ENCODE data around the gene SUCLG1. TPM values are rescaled to one million over a fixed set of nuclear protein-coding genes. Genes with fewer than 3 reads are reported as not detected.

SUCLG1 gene
- total RNA-seq, 1 donor from 2014 or later: 63.8 TPM

DNA sequence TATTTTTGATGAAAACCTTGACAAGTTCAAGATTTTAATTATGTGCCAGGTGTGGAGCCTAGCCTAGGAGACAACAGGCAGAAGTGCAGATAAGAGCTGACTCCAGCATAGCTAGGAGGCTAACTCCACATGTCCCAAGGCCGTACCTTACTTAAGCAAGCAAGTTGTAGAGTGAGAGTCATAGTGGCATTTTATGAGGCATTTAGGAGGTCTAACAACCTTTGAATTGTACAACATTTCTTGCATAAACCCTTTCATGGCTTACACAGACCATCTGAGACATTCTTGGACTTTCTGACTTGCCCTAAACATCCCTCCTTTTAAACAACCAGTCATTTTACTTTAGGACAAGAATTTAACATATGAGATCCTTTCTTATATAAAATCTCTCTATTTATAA, 8.3 kb upstream of the SUCLG1 start:
- Histone ChIP-seq H3K4me3 (no peak overlapping the region), H3K27me3 (no peaks in the 10 kb centered on the region), H3K36me3 (no peaks in the 10 kb centered on the region), H3K4me1 (peaks cover 2% of the 10 kb centered on the region), H3K9me3 (no peaks in the 10 kb centered on the region), H3K27ac (no peak overlapping the region)
- TF ChIP-seq, protein P1, sequence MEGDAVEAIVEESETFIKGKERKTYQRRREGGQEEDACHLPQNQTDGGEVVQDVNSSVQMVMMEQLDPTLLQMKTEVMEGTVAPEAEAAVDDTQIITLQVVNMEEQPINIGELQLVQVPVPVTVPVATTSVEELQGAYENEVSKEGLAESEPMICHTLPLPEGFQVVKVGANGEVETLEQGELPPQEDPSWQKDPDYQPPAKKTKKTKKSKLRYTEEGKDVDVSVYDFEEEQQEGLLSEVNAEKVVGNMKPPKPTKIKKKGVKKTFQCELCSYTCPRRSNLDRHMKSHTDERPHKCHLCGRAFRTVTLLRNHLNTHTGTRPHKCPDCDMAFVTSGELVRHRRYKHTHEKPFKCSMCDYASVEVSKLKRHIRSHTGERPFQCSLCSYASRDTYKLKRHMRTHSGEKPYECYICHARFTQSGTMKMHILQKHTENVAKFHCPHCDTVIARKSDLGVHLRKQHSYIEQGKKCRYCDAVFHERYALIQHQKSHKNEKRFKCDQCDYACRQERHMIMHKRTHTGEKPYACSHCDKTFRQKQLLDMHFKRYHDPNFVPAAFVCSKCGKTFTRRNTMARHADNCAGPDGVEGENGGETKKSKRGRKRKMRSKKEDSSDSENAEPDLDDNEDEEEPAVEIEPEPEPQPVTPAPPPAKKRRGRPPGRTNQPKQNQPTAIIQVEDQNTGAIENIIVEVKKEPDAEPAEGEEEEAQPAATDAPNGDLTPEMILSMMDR (IDR thresholded peaks at IDR 0.05): no peak
- TF ChIP-seq POLR2A (IDR thresholded peaks at IDR 0.05): no peak
- TF ChIP-seq POLR2AphosphoS5 (IDR thresholded peaks at IDR 0.05; ENCODE audit: insufficient read depth in 1 of 2, low read depth in 1 of 2): no peak
- DNase-seq (ENCODE audit: extremely low spot score in 2 of 2): no peak
- intact Hi-C loops (cut with DNase I): no loop called here

DNA sequence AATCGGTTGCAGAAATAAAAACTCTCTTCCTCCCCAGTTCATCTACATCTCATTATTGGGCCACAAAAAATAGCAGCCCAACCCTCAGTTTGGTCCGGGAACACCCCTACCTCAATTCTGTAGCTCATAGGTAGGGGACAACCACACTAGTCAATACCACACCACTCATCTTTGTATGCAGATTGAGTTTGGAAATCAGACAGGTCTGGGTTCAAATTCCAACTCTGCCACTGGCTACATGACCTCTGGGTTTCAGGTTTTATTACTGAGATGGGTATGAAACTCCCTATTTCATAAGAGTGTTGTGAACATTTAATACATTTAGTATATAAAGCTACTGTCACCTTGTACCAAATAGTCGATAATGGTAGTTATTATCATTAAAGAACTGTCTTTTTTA, 2.2 kb upstream of the SUCLG1 start:
- DNase-seq (ENCODE audit: extremely low spot score in 2 of 2): no peak
- intact Hi-C loops (cut with DNase I): no loop called here
- Histone ChIP-seq H3K4me1 (peaks cover 30% of the 10 kb centered on the region), H3K27me3 (no peaks in the 10 kb centered on the region), H3K4me3 (no peak overlapping the region), H3K27ac (no peak overlapping the region), H3K36me3 (no peaks in the 10 kb centered on the region), H3K9me3 (no peaks in the 10 kb centered on the region)
- TF ChIP-seq POLR2A (IDR thresholded peaks at IDR 0.05): no peak
- no peak for TF ChIP-seq POLR2AphosphoS5 (IDR thresholded peaks at IDR 0.05; ENCODE audit: insufficient read depth in 1 of 2, low read depth in 1 of 2)
- TF ChIP-seq, protein P1 (IDR thresholded peaks at IDR 0.05): no peak

DNA sequence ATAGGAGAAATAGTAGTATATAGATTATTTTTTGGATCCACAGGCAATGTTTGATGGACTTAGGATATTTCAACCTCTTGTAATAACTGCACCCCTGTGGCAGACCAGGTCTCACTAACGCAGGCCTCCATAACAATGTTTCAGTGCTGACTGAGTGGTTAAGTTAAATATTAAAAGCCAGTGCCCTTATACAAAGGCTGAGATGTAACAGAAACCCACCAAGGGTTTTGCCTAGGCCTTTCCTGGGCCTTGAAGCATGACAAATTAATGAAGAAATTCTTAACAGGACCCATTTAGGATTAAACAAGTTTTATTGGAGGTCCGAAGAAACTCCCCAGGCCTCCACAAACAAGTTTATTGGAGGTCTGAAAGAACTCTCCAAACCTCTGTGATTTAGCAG, 1.6 kb upstream of the SUCLG1 start:
- no peaks in the 10 kb centered on the region for H3K27me3 ChIP-seq
- no peak for DNase-seq (ENCODE audit: extremely low spot score in 2 of 2)
- intact Hi-C loops (cut with DNase I): no loop called here
- H3K27ac ChIP-seq: no peak overlapping the region
- H3K4me3 ChIP-seq: no peak overlapping the region
- H3K4me1 ChIP-seq: peaks cover 35% of the 10 kb centered on the region
- no peaks in the 10 kb centered on the region for H3K9me3 ChIP-seq
- H3K36me3 ChIP-seq: no peaks in the 10 kb centered on the region
- TF ChIP-seq POLR2A (IDR thresholded peaks at IDR 0.05) (no peak), POLR2AphosphoS5 (IDR thresholded peaks at IDR 0.05; ENCODE audit: insufficient read depth in 1 of 2, low read depth in 1 of 2) (no peak)
- TF ChIP-seq, protein P1 (IDR thresholded peaks at IDR 0.05): no peak

- no peak for DNase-seq (ENCODE audit: extremely low spot score in 2 of 2)
- Histone ChIP-seq H3K4me3 (peak overlapping the region; percentile 86 to 96), H3K36me3 (no peaks in the 10 kb centered on the region), H3K27ac (peak overlapping the region; percentile 81), H3K4me1 (peaks cover 35% of the 10 kb centered on the region), H3K9me3 (no peaks in the 10 kb centered on the region), H3K27me3 (no peaks in the 10 kb centered on the region)
- intact Hi-C loops (cut with DNase I): no loop called here
- TF ChIP-seq POLR2A (IDR thresholded peaks at IDR 0.05) (no peak), POLR2AphosphoS5 (IDR thresholded peaks at IDR 0.05; ENCODE audit: insufficient read depth in 1 of 2, low read depth in 1 of 2) (no peak)
- TF ChIP-seq, protein P1 (IDR thresholded peaks at IDR 0.05): no peak
These were observed 907 bp upstream of the SUCLG1 start for GRCh38 chr2:84459944-84460429.

- no peaks in the 10 kb centered on the region for H3K36me3 ChIP-seq
- peak overlapping the region; percentile 81 for H3K27ac ChIP-seq
- H3K4me3 ChIP-seq: peak overlapping the region; percentile 86 to 96
- H3K9me3 ChIP-seq: no peaks in the 10 kb centered on the region
- no peak for DNase-seq (ENCODE audit: extremely low spot score in 2 of 2)
- no peak for TF ChIP-seq POLR2A (IDR thresholded peaks at IDR 0.05)
- no peak for TF ChIP-seq POLR2AphosphoS5 (IDR thresholded peaks at IDR 0.05; ENCODE audit: insufficient read depth in 1 of 2, low read depth in 1 of 2)
- TF ChIP-seq, protein P1 (IDR thresholded peaks at IDR 0.05): no peak
- intact Hi-C loops (cut with DNase I): no loop called here
- no peaks in the 10 kb centered on the region for H3K27me3 ChIP-seq
- H3K4me1 ChIP-seq: peaks cover 47% of the 10 kb centered on the region
These were observed 496 bp downstream of the SUCLG1 start for GRCh38 chr2:84458551-84459017.

Measured in vagina (tissue), 2 donors.